GM12873 (cell line): ENCODE data around the gene UVRAG.

Source experiments
- CTCF ChIP-seq: IDR thresholded peaks from 2 replicates; pipeline ENCODE4 v1.5.1; 2012; ENCODE audit warnings: low read depth, mild to moderate bottlenecking, moderate library complexity, low read length, control low read depth; ENCODE audit not compliant: insufficient read depth; ENCODE audit errors: missing control alignments

Gene UVRAG

GRCh38 chr11:75919525-75919924, 104.5 kb downstream of the UVRAG start:
- TF ChIP-seq CTCF = no peak

DNA sequence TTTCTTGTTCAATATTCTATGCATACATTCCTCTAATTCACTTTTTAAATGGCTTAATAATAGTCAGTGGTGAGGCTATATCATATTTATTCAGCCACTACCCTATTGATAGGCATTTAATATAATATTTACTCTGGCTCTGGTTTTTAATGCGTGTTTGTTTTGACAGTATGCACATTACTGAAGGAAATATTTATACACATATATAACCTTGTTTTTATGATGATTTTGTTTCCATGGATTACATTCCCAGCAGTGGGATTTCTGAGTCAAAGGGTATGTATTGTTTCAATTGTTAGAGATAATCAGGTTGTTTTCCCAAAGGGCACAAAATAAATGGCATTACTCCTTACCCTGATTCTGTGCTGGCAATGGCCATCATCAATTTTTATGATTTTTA, 105.8 kb downstream of the UVRAG start:
- TF ChIP-seq CTCF = no peak

DNA sequence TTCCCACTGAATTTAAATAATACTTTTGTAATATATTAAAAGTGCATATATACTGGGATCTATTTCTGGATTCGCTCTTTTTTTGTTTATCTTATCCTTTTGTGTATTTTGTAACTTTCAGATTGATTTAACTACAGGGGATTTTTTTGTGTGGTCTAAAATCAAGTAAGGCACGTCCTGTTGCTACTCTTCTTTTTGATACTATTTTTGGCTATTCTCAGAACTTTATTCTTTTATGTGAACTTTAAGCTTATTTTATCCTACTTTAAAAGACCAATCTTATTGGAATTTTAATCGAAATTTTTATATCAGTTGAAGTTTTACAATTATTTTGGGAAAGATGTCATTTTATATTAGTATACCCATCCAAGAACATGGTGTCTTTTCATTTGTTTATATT, 106.8 kb downstream of the UVRAG start:
- no peak for TF ChIP-seq CTCF

DNA sequence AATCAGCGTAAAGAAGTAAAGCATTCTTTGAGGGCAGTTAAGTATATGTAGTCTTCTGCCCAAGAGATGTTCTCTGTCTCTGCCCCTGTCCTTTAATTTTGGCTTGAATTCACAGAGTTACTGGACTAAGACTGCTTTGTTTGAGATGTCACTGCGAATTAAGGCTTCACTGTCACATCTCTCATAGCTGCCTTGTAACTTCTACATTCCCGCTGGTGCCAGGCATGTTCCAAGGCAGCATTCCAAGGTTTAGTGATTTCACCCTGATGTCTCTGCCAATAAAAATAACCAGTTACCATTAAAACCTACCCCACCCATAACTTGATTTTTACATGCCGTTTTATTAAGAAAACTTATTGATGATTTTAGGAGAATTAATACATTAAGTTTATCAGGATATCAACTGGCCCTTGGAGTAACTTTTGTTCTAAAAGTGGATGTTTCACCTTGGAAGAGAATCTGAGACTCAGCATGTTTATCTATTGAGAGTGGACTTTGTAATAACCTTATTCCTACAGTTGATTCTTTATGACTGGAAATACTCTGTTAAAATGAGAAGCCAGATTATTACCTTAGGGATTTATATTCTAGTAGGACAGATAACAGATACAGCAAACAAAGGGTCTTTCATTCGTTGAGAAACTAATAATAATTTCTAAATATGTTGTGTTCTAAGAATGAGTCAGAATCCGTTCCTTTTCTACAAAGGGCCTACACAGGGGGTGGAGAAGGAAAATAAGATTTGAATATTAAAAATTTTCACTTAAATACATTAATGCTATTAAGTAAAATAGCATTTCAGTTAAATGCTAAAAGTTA, 110.2 kb downstream of the UVRAG start:
- no peak for TF ChIP-seq CTCF

GRCh38 chr11:75925785-75926164, 110.8 kb downstream of the UVRAG start:
- TF ChIP-seq CTCF = no peak

- no peak for TF ChIP-seq CTCF
These were observed 114.7 kb downstream of the UVRAG start for GRCh38 chr11:75929706-75930105.

- TF ChIP-seq CTCF = no peak
These were observed 115.5 kb downstream of the UVRAG start for GRCh38 chr11:75930534-75930933.
